Measurements from ENCODE around the gene ADGRD1.

The ADGRD1 gene

GRCh38 chr12:131074221-131075083, 120.7 kb downstream of the ADGRD1 start:
- Histone ChIP-seq H3K9me3 (ENCODE audit: low read length) (no peaks in the 10 kb centered on the region), H3K4me1 (ENCODE audit: insufficient read depth, low read length, severe bottlenecking) (no peaks in the 10 kb centered on the region), H3K79me2 (ENCODE audit: insufficient read depth, low read length) (no peaks in the 10 kb centered on the region), H3K4me3 (ENCODE audit: low read depth, low read length, poor library complexity, severe bottlenecking) (no peak overlapping the region), H3K4me2 (ENCODE audit: low read length) (no peak overlapping the region), H3K27me3 (ENCODE audit: insufficient read depth, low read length) (0 out of 2 replicates have a peak, but pooled peaks cover 3% of the 10 kb centered on the region), H3K27ac (ENCODE audit: low read depth, low read length, poor library complexity, severe bottlenecking) (no peak overlapping the region), H3K9me2 (ENCODE audit: low read depth, low read length) (no peaks in the 10 kb centered on the region), H2AFZ (ENCODE audit: low read length) (no peak overlapping the region), H3K9ac (ENCODE audit: low read length) (no peak overlapping the region), H3F3A (ENCODE audit: insufficient read depth, low read length) (no peaks in the 10 kb centered on the region), H3K36me3 (ENCODE audit: insufficient read depth, low read length) (no peaks in the 10 kb centered on the region), H4K20me1 (ENCODE audit: insufficient read depth, low read length) (no peaks in the 10 kb centered on the region)
- TF ChIP-seq EZH2 (IDR thresholded peaks at IDR 0.05; ENCODE audit: borderline replicate concordance, low read length) (no peak), CTCF (IDR thresholded peaks at IDR 0.05; ENCODE audit: low read length) (no peak)

- Histone ChIP-seq H3K27ac (ENCODE audit: low read depth, low read length, poor library complexity, severe bottlenecking) (no peak overlapping the region), H3K27me3 (ENCODE audit: insufficient read depth, low read length) (0 out of 2 replicates have a peak, but pooled peaks cover 3% of the 10 kb centered on the region), H2AFZ (ENCODE audit: low read length) (no peak overlapping the region), H3K4me2 (ENCODE audit: low read length) (no peak overlapping the region), H3K9me2 (ENCODE audit: low read depth, low read length) (no peaks in the 10 kb centered on the region), H3K9me3 (ENCODE audit: low read length) (no peaks in the 10 kb centered on the region), H3K4me3 (ENCODE audit: low read depth, low read length, poor library complexity, severe bottlenecking) (no peak overlapping the region), H3K4me1 (ENCODE audit: insufficient read depth, low read length, severe bottlenecking) (no peaks in the 10 kb centered on the region), H3K36me3 (ENCODE audit: insufficient read depth, low read length) (no peaks in the 10 kb centered on the region), H3F3A (ENCODE audit: insufficient read depth, low read length) (no peaks in the 10 kb centered on the region), H3K9ac (ENCODE audit: low read length) (no peak overlapping the region), H3K79me2 (ENCODE audit: insufficient read depth, low read length) (no peaks in the 10 kb centered on the region), H4K20me1 (ENCODE audit: insufficient read depth, low read length) (no peaks in the 10 kb centered on the region)
- TF ChIP-seq CTCF (IDR thresholded peaks at IDR 0.05; ENCODE audit: low read length), result no peak
- no peak for TF ChIP-seq EZH2 (IDR thresholded peaks at IDR 0.05; ENCODE audit: borderline replicate concordance, low read length)
Measured at GRCh38 chr12:131075194-131075593, 121.5 kb downstream of the ADGRD1 start.

- H3K4me1 ChIP-seq (ENCODE audit: insufficient read depth, low read length, severe bottlenecking), result no peaks in the 10 kb centered on the region
- H3K27me3 ChIP-seq (ENCODE audit: insufficient read depth, low read length), result 0 out of 2 replicates have a peak, but pooled peaks cover 3% of the 10 kb centered on the region
- H3K9me2 ChIP-seq (ENCODE audit: low read depth, low read length), result no peaks in the 10 kb centered on the region
Measured at GRCh38 chr12:131075611-131076010, 121.9 kb downstream of the ADGRD1 start.

More at GRCh38 chr12:131075611-131076010, 121.9 kb downstream of the ADGRD1 start:
- Histone ChIP-seq H3F3A (ENCODE audit: insufficient read depth, low read length) (no peaks in the 10 kb centered on the region), H3K9me3 (ENCODE audit: low read length) (no peaks in the 10 kb centered on the region), H3K4me2 (ENCODE audit: low read length) (no peak overlapping the region), H4K20me1 (ENCODE audit: insufficient read depth, low read length) (no peaks in the 10 kb centered on the region), H3K9ac (ENCODE audit: low read length) (no peak overlapping the region), H3K27ac (ENCODE audit: low read depth, low read length, poor library complexity, severe bottlenecking) (no peak overlapping the region), H2AFZ (ENCODE audit: low read length) (no peak overlapping the region), H3K79me2 (ENCODE audit: insufficient read depth, low read length) (no peaks in the 10 kb centered on the region), H3K36me3 (ENCODE audit: insufficient read depth, low read length) (no peaks in the 10 kb centered on the region), H3K4me3 (ENCODE audit: low read depth, low read length, poor library complexity, severe bottlenecking) (no peak overlapping the region)
- TF ChIP-seq CTCF (IDR thresholded peaks at IDR 0.05; ENCODE audit: low read length) (no peak), EZH2 (IDR thresholded peaks at IDR 0.05; ENCODE audit: borderline replicate concordance, low read length) (no peak)

Measured in OCI-LY1 (cell line).